ENCODE data around the gene CYP8B1.

CYP8B1 gene

DNA sequence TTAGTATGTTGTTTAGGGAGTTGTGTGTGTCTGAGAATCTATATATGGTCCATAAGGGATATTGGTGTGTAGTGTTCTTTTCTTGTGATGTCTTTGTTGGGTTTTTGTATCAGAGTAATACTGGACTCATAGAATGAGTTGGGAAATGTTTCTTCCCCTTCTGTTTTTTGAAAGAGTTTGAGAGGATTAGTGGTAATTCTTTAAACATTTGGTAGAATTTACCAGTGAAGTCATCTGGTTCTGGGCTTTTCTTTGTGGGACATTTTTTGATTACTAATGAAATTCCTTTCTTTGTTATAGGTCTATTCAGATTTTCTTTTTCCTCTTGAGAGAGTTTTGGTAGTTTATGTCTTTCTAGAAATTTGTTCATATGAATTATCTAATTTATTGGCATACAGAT, 49.5 kb downstream of the CYP8B1 start:
- no peak for DNase-seq (ENCODE audit: low spot score)

DNA sequence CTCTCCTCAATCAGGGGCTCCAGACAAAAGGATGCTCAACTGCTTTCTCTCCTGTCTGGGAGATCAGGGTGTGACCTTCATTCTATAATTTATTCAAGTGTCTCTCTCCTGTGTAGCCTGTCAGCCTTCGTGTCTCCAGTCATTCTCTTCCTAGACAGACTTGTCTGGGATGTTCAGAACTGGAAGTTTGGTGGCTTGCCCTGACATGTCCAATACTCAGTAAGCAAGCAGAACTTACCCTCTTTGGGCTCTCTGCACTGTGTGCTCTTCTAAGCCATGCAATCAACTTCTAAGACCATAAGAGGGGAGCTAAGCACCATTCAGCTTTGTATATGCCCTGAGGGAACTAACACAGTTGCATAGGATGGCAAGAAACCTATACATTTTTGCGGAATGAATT, 52.3 kb downstream of the CYP8B1 start:
- no peak for DNase-seq (ENCODE audit: low spot score)

DNA sequence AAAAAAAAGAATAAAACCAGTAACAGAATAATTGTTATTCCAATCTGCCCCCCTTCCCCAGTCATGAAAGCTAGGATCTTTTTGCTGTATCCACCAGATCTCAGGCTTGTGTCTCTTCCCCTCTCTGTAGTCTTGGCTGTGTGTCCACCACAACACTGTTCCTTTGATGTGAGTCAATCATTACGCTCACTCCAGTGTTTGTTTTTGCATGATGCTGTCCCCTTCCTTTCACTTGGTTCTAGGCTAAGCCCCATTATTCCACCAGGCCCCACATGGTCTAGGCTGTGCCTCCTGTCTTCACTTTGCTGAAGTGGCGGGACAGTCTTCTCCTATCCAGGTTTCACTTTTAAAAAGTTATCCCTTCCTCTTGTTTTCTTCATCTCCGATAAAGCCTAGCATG, 52.9 kb downstream of the CYP8B1 start:
- DNase-seq (ENCODE audit: low spot score), result no peak

All from hematopoietic multipotent progenitor cell treated with erythropoietin and hydrocortisone succinate and interleukin-3 and kit ligand, for 15 days (in vitro differentiated cells).